ENCODE measurements around the gene ANTXR2.
A peak's percentile ranks its signal among the peaks of the same experiment; 100 is the strongest.

The ANTXR2 gene

GRCh38 chr4:80072228-80072743 is 743 bp downstream of the ANTXR2 start:
- TF ChIP-seq FOXP2 (optimal IDR thresholded peaks at IDR 0.05; ENCODE audit: borderline replicate concordance, extremely low read depth, extremely low read length, insufficient read depth) (peak; percentile 46), SIN3A (IDR thresholded peaks at IDR 0.05; ENCODE audit: borderline replicate concordance, insufficient read depth, low read length) (no peak; the same call in 1 of the 2 replicates), TAF1 (IDR thresholded peaks at IDR 0.05; ENCODE audit: borderline replicate concordance, insufficient read depth, low read length) (no peak), REST (IDR thresholded peaks at IDR 0.05; ENCODE audit: insufficient read depth in 1 of 2, low read depth in 2 of 2, low read length in 2 of 2) (peak in 1 of 2 experiments; percentile 18; a peak in 1 of 4 replicates), POLR2AphosphoS5 (IDR thresholded peaks at IDR 0.05; ENCODE audit: low read depth, low read length) (no peak)

GRCh38 chr4:80071604-80072227 is 1.3 kb downstream of the ANTXR2 start:
- TF ChIP-seq POLR2AphosphoS5 (IDR thresholded peaks at IDR 0.05; ENCODE audit: low read depth, low read length) = no peak

GRCh38 chr4:80070880-80071603 is 2.0 kb downstream of the ANTXR2 start:
- TF ChIP-seq POLR2AphosphoS5 (IDR thresholded peaks at IDR 0.05; ENCODE audit: low read depth, low read length) = no peak
- TF ChIP-seq FOXP2 (optimal IDR thresholded peaks at IDR 0.05; ENCODE audit: borderline replicate concordance, extremely low read depth, extremely low read length, insufficient read depth) = no peak
- no peak for TF ChIP-seq REST (IDR thresholded peaks at IDR 0.05; ENCODE audit: insufficient read depth in 1 of 2, low read depth in 2 of 2, low read length in 2 of 2)
- TF ChIP-seq TAF1 (IDR thresholded peaks at IDR 0.05; ENCODE audit: borderline replicate concordance, insufficient read depth, low read length) = no peak
- TF ChIP-seq SIN3A (IDR thresholded peaks at IDR 0.05; ENCODE audit: borderline replicate concordance, insufficient read depth, low read length) = no peak

- TF ChIP-seq REST (IDR thresholded peaks at IDR 0.05; ENCODE audit: insufficient read depth in 1 of 2, low read depth in 2 of 2, low read length in 2 of 2) (no peak), SIN3A (IDR thresholded peaks at IDR 0.05; ENCODE audit: borderline replicate concordance, insufficient read depth, low read length) (no peak), TAF1 (IDR thresholded peaks at IDR 0.05; ENCODE audit: borderline replicate concordance, insufficient read depth, low read length) (no peak), FOXP2 (optimal IDR thresholded peaks at IDR 0.05; ENCODE audit: borderline replicate concordance, extremely low read depth, extremely low read length, insufficient read depth) (no peak), POLR2AphosphoS5 (IDR thresholded peaks at IDR 0.05; ENCODE audit: low read depth, low read length) (no peak)
Observed at GRCh38 chr4:80069837-80070731, 2.9 kb downstream of the ANTXR2 start.

GRCh38 chr4:80069108-80069836 is 3.8 kb downstream of the ANTXR2 start:
- TF ChIP-seq FOXP2 (optimal IDR thresholded peaks at IDR 0.05; ENCODE audit: borderline replicate concordance, extremely low read depth, extremely low read length, insufficient read depth) (no peak), REST (IDR thresholded peaks at IDR 0.05; ENCODE audit: insufficient read depth in 1 of 2, low read depth in 2 of 2, low read length in 2 of 2) (no peak), TAF1 (IDR thresholded peaks at IDR 0.05; ENCODE audit: borderline replicate concordance, insufficient read depth, low read length) (no peak), SIN3A (IDR thresholded peaks at IDR 0.05; ENCODE audit: borderline replicate concordance, insufficient read depth, low read length) (no peak), POLR2AphosphoS5 (IDR thresholded peaks at IDR 0.05; ENCODE audit: low read depth, low read length) (no peak; the same call in 1 of the 2 replicates)

Data from PFSK-1 (cell line).